Endothelial cell of umbilical vein (primary cell): ENCODE results near the gene ITPRIPL2. TPM values are rescaled to one million over a fixed set of nuclear protein-coding genes. Genes with fewer than 3 reads are reported as not detected.

Experiments used
- BruUV-seq: library from RNA; stranded (reverse); fragments of 400-500 nt; replicated peaks from 2 replicates; lab custom pipeline; 2021; lab: Mats Ljungman, UMichigan
- CTCF ChIA-PET: fragments of 300-600, 350-600 bp; sonication (Branson Sonifier 250); formaldehyde crosslinking; loops from one replicate; lab custom pipeline; 2021; ENCODE audit warnings: antibody characterized with exemption, inconsistent platforms; lab: Charles Lee
- POLR2A ChIA-PET: fragments of 300-600, 350-600 bp; sonication (Branson Sonifier 250); formaldehyde crosslinking; loops from one replicate; lab custom pipeline; 2021; ENCODE audit warnings: antibody characterized with exemption, inconsistent platforms; lab: Charles Lee
- DNase-seq: peaks from one replicate; pipeline ENCODE4 v3.0.0-alpha.2; 2011; ENCODE audit warnings: low read depth, low spot score
- FAIRE-seq: peaks from 2 replicates; lab custom pipeline; 2011; peaks lifted over from hg19 to GRCh38; lab: Jason Lieb, UNC
- H2AFZ ChIP-seq: 2 replicates; pipeline ENCODE4 v1.6.0; 2012; ENCODE audit warnings: low read depth, low read length, control low read depth, inconsistent platforms
- H3K27ac ChIP-seq: 2 replicates; pipeline ENCODE4 v1.5.1; 2011; ENCODE audit warnings: low read depth, mild to moderate bottlenecking, control low read depth, low read length, moderate library complexity; ENCODE audit not compliant: insufficient read depth
- H3K27me3 ChIP-seq, 2 experiments: 2 replicates each; pipeline versions ENCODE4 v1.6.0 to v1.6.1; 2011; ENCODE audit warnings: low read length in 2 of 2, mixed read lengths in 1 of 2; ENCODE audit not compliant: control insufficient read depth in 2 of 2, insufficient read depth in 2 of 2
- H3K36me3 ChIP-seq, 2 experiments: 2 replicates in 1 of 2; 3 replicates in 1 of 2; pipeline ENCODE4 v1.5.1; 2011; ENCODE audit warnings: low read length in 2 of 2, mild to moderate bottlenecking in 1 of 2, moderate library complexity in 1 of 2; ENCODE audit not compliant: control insufficient read depth in 2 of 2, insufficient read depth in 2 of 2; ENCODE audit errors: extremely low read depth in 1 of 2
- H3K4me1 ChIP-seq: 3 replicates; pipeline ENCODE4 v1.5.1; 2011; ENCODE audit warnings: mild to moderate bottlenecking, low read length; ENCODE audit not compliant: control insufficient read depth, insufficient read depth; ENCODE audit errors: extremely low read depth
- H3K4me2 ChIP-seq: 2 replicates; pipeline ENCODE4 v1.6.1; 2011; ENCODE audit warnings: low read length, control low read depth, mixed read lengths; ENCODE audit not compliant: insufficient read depth
- H3K4me3 ChIP-seq, 3 experiments: fragments of 200-600 bp in 1 of 3; sonication (generic), shearing (Covaris generic) in 1 of 3; replicated peaks in 1 of 3; 2 replicates each; pipeline ENCODE4 v1.5.1; 2011 to 2016; ENCODE audit warnings: control low read depth in 3 of 3, low read length in 3 of 3, mild to moderate bottlenecking in 2 of 3, inconsistent platforms in 1 of 3, low read depth in 1 of 3, moderate library complexity in 1 of 3; ENCODE audit not compliant: insufficient read depth in 1 of 3
- H3K79me2 ChIP-seq: 2 replicates; pipeline ENCODE4 v1.6.0; 2012; ENCODE audit warnings: low read length, inconsistent platforms; ENCODE audit not compliant: control insufficient read depth, insufficient read depth
- H3K9ac ChIP-seq: replicated peaks from 2 replicates; pipeline ENCODE3; 2011; ENCODE audit warnings: low read length, control low read depth; ENCODE audit not compliant: insufficient read depth; ENCODE audit errors: extremely low read depth
- H3K9me1 ChIP-seq: replicated peaks from 3 replicates; pipeline ENCODE4 v1.6.0; 2011; ENCODE audit warnings: mild to moderate bottlenecking, low read length; ENCODE audit not compliant: control insufficient read depth, insufficient read depth; ENCODE audit errors: extremely low read depth
- H3K9me3 ChIP-seq: replicated peaks from 2 replicates; pipeline ENCODE4 v1.5.1; 2012; ENCODE audit warnings: low read length, inconsistent platforms; ENCODE audit not compliant: control insufficient read depth, insufficient read depth
- H4K20me1 ChIP-seq: replicated peaks from 2 replicates; pipeline ENCODE3; 2011; ENCODE audit warnings: mild to moderate bottlenecking, low read length; ENCODE audit not compliant: control insufficient read depth, insufficient read depth; ENCODE audit errors: extremely low read depth
- CTCF ChIP-seq, 2 donors: IDR thresholded peaks; 1 replicate in 1 of 2; 2 replicates in 1 of 2; pipeline ENCODE4 v1.5.1; 2011; ENCODE audit warnings: low read length in 2 of 2, mild to moderate bottlenecking in 2 of 2, moderate library complexity in 2 of 2, control low read depth in 1 of 2, inconsistent platforms in 1 of 2, low read depth in 1 of 2; ENCODE audit not compliant: insufficient read depth in 1 of 2; ENCODE audit errors: extremely low read depth in 1 of 2
- EZH2 ChIP-seq: IDR thresholded peaks from 2 replicates; pipeline ENCODE4 v1.6.1; 2012; ENCODE audit warnings: borderline replicate concordance, low read depth, mild to moderate bottlenecking, moderate library complexity, low read length, inconsistent platforms; ENCODE audit not compliant: severe bottlenecking
- FOS ChIP-seq: IDR thresholded peaks from 2 replicates; pipeline ENCODE4 v1.6.1; 2011; ENCODE audit warnings: mild to moderate bottlenecking, low read length, moderate library complexity, borderline replicate concordance; ENCODE audit not compliant: insufficient read depth
- GATA2 ChIP-seq: IDR thresholded peaks from 2 replicates; pipeline ENCODE4 v1.7.0; 2011; ENCODE audit warnings: low read depth, mild to moderate bottlenecking, moderate library complexity, mixed read lengths, low read length; ENCODE audit not compliant: insufficient read length, insufficient read depth
- JUN ChIP-seq: IDR thresholded peaks from 2 replicates; pipeline ENCODE4 v1.6.1; 2011; ENCODE audit warnings: borderline replicate concordance, low read depth; ENCODE audit not compliant: insufficient read length, insufficient read depth
- MAX ChIP-seq: IDR thresholded peaks from 2 replicates; pipeline ENCODE4 v1.6.1; 2011; ENCODE audit not compliant: insufficient read depth, insufficient read length
- MYC ChIP-seq: IDR thresholded peaks from one replicate; pipeline ENCODE4 v1.6.1; 2011; ENCODE audit warnings: mild to moderate bottlenecking, low read depth, low read length
- POLR2A ChIP-seq: IDR thresholded peaks from 2 replicates; pipeline ENCODE4 v1.6.1; 2012; ENCODE audit warnings: low read depth, mild to moderate bottlenecking, control low read depth, low read length
- POLR2AphosphoS5 ChIP-seq: IDR thresholded peaks from 2 replicates; pipeline ENCODE4 v1.6.1; 2012; ENCODE audit warnings: low read depth, mild to moderate bottlenecking, control low read depth, low read length, moderate library complexity; ENCODE audit not compliant: insufficient read depth
- dilution Hi-C: fragments of 300-500 bp; cut with MboI; formaldehyde crosslinking; loops from one replicate; pipeline ENCODE4 v1.15.0; 2019; ENCODE audit warnings: low sequenced_read_pairs; ENCODE audit not compliant: extremely low pct_ligation_motif_present
- intact Hi-C: fragments of 100-400 bp; cut with micrococcal nuclease; formaldehyde crosslinking; loops from one replicate; pipeline ENCODE4 v1.10.0; 2022
- polyA plus RNA-seq, 4 experiments: library from polyadenylated mRNA; depleted of rRNA in 3 of 4; stranded (reverse) in 3 of 4; unstranded in 1 of 4; fragments of >200 nt; gene quantifications; 2 replicates each; pipeline versions ENCODE4 v1.2.1 to v1.2.3, GENCODE V29; 2011 to 2012; ENCODE audit warnings: missing spikeins in 1 of 4
- total RNA-seq: library from RNA; stranded (reverse); gene quantifications from 2 replicates; pipeline ENCODE4 v1.2.3, GENCODE V29; 2021

ITPRIPL2 gene
- total and polyA plus RNA-seq, 2 donors (not counting 3 experiments of a cell fraction or from before 2014, with no cell fraction given): 10.9 to 40.8 TPM

DNA sequence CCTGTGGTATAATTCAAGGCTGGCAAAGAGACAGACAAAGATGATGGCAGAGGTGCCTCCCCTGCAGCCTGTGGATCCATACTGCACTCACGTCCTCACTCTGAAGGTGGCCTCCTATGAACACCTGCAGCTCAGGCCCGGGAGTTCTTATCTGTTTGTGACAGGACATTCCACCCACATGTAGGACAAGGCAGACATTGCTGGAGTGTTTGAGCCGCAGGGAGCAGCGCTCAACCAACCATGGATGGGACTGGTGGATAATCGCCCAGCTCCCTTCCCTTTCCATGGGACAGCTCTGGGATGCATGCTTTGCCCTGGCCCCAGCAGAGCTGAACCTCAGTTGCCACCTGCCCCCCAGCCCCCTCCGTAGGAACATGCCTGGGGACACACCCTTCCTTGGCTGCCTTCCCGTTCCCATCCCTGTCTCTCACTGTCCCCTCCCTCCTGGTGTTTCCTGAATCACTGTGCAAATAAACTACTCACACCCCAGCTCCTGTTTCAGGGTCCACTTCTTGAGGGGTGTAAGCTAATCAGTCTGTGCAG is 22.2 kb downstream of the ITPRIPL2 start:
- Histone ChIP-seq H3K4me2 (no peak overlapping the region), H4K20me1 (no peaks in the 10 kb centered on the region), H2AFZ (no peak overlapping the region), H3K4me3 (no peak overlapping the region), H3K4me1 (peaks cover 19% of the 10 kb centered on the region), H3K9ac (no peak overlapping the region), H3K27ac (no peak overlapping the region), H3K79me2 (no peaks in the 10 kb centered on the region), H3K27me3 (no peaks in the 10 kb centered on the region), H3K9me3 (no peaks in the 10 kb centered on the region), H3K9me1 (no peaks in the 10 kb centered on the region), H3K36me3 (no peaks in the 10 kb centered on the region)
- ChIA-PET CTCF (interaction anchor here (0.8 to 2.4 kb wide), 5 partner anchors 17 to 366 kb away, joined by 3 to 7 read pairs (median 3); no protein-coding TSS in a partner anchor), POLR2A (no interaction called here)
- intact Hi-C loops: no loop called here
- TF ChIP-seq JUN (no peak), POLR2AphosphoS5 (no peak), CTCF (IDR thresholded peaks at IDR 0.05; ENCODE audit: extremely low read depth in 1 of 2, insufficient read depth in 1 of 2, low read depth in 1 of 2, low read length in 2 of 2) (no peak), GATA2 (no peak), MAX (no peak), EZH2 (no peak), FOS (no peak), MYC (no peak), POLR2A (no peak)
- no peak for FAIRE-seq
- no TSS peak for BruUV-seq
- DNase-seq: no peak
- dilution Hi-C loops: no loop called here
